CD14-positive monocyte (primary cell): ENCODE results near the gene SCN10A. TPM values are rescaled to one million over a fixed set of nuclear protein-coding genes. Genes with fewer than 3 reads are reported as not detected.

ENCODE experiments used
- DNase-seq, 3 donors: peaks; one replicate each; pipeline ENCODE4 v3.0.0-alpha.2; 2011 to 2022
- H2AFZ ChIP-seq: 2 replicates; pipeline ENCODE4 v1.6.0; 2012; ENCODE audit warnings: mild to moderate bottlenecking, low read depth, low read length, inconsistent platforms; ENCODE audit not compliant: insufficient read depth, poor library complexity, severe bottlenecking
- H3K27ac ChIP-seq, 2 donors: 1 replicate in 1 of 2; 2 replicates in 1 of 2; pipeline ENCODE4 v1.5.1; 2012 to 2013; ENCODE audit warnings: low read length in 2 of 2, control low read depth in 1 of 2, inconsistent platforms in 1 of 2, low read depth in 1 of 2, mild to moderate bottlenecking in 1 of 2
- H3K27me3 ChIP-seq, 2 donors: one replicate each; pipeline versions ENCODE4 v1.6.0 to v1.6.1; 2011 to 2013; ENCODE audit warnings: low read length in 2 of 2; ENCODE audit not compliant: control insufficient read depth in 2 of 2, insufficient read depth in 2 of 2
- H3K36me3 ChIP-seq, 2 donors: replicated peaks in 1 of 2; 1 replicate in 1 of 2; 2 replicates in 1 of 2; pipeline versions ENCODE4 v1.5.1 to v1.6.1; 2012 to 2013; ENCODE audit warnings: low read length in 2 of 2, control low read depth in 1 of 2, inconsistent platforms in 1 of 2, mild to moderate bottlenecking in 1 of 2; ENCODE audit not compliant: insufficient read depth in 2 of 2, control insufficient read depth in 1 of 2
- H3K4me1 ChIP-seq, 2 donors: 1 replicate in 1 of 2; 2 replicates in 1 of 2; pipeline versions ENCODE4 v1.5.1 to v1.6.1; 2012 to 2013; ENCODE audit warnings: low read length in 2 of 2, control low read depth in 1 of 2, inconsistent platforms in 1 of 2, mild to moderate bottlenecking in 1 of 2, moderate library complexity in 1 of 2; ENCODE audit not compliant: insufficient read depth in 2 of 2, control insufficient read depth in 1 of 2
- H3K4me2 ChIP-seq: replicated peaks from 2 replicates; pipeline ENCODE3; 2012; ENCODE audit warnings: low read length, moderate library complexity, mild to moderate bottlenecking; ENCODE audit not compliant: poor library complexity, severe bottlenecking; ENCODE audit errors: extremely low read depth
- H3K4me3 ChIP-seq, 3 experiments: fragments of 200-600 bp in 1 of 3; sonication (generic) in 1 of 3; replicated peaks in 1 of 3; 1 replicate in 2 of 3; 2 replicates in 1 of 3; pipeline ENCODE4 v1.5.1; 2011 to 2013; ENCODE audit warnings: low read length in 3 of 3, mild to moderate bottlenecking in 3 of 3, control low read depth in 2 of 3, low read depth in 2 of 3, inconsistent platforms in 1 of 3, moderate library complexity in 1 of 3
- H3K79me2 ChIP-seq: 2 replicates; pipeline ENCODE4 v1.6.0; 2012; ENCODE audit warnings: mild to moderate bottlenecking, control low read depth, inconsistent platforms, low read length, moderate library complexity; ENCODE audit not compliant: insufficient read depth
- H3K9ac ChIP-seq: 2 replicates; pipeline ENCODE4 v1.6.0; 2017; ENCODE audit warnings: low read length, mild to moderate bottlenecking; ENCODE audit not compliant: insufficient read depth, poor library complexity, severe bottlenecking
- H3K9me3 ChIP-seq, 2 donors: replicated peaks in 1 of 2; 1 replicate in 1 of 2; 2 replicates in 1 of 2; pipeline versions ENCODE4 v1.5.1 to v1.6.1; 2012 to 2013; ENCODE audit warnings: low read length in 2 of 2, control low read depth in 1 of 2; ENCODE audit not compliant: control insufficient read depth in 1 of 2, insufficient read depth in 1 of 2
- H4K20me1 ChIP-seq: 2 replicates; pipeline ENCODE4 v1.6.0; 2012; ENCODE audit warnings: mild to moderate bottlenecking, low read length, control low read depth, moderate library complexity; ENCODE audit not compliant: insufficient read depth
- H3K27ac Mint-ChIP-seq, 7 donors: one replicate each; pipeline ENCODE4 v1.8.0; 2020; ENCODE audit warnings: mild to moderate bottlenecking in 7 of 7, mixed read lengths in 7 of 7, moderate library complexity in 6 of 7, inconsistent platforms in 2 of 7
- H3K27me3 Mint-ChIP-seq, 3 donors: one replicate each; pipeline ENCODE4 v1.8.0; 2021 to 2022; ENCODE audit warnings: low read depth in 3 of 3, mild to moderate bottlenecking in 3 of 3, mixed read lengths in 3 of 3, moderate library complexity in 3 of 3, inconsistent platforms in 1 of 3
- H3K36me3 Mint-ChIP-seq, 2 donors: one replicate each; pipeline ENCODE4 v1.8.0; 2020; ENCODE audit warnings: mixed read lengths in 2 of 2, inconsistent platforms in 1 of 2, mild to moderate bottlenecking in 1 of 2
- H3K4me1 Mint-ChIP-seq: one replicate; pipeline ENCODE4 v1.8.0; 2020; ENCODE audit warnings: mild to moderate bottlenecking, mixed read lengths
- H3K4me3 Mint-ChIP-seq, 2 donors: one replicate each; pipeline ENCODE4 v1.8.0; 2020; ENCODE audit warnings: mild to moderate bottlenecking in 2 of 2, mixed read lengths in 2 of 2, moderate library complexity in 1 of 2
- H3K9me3 Mint-ChIP-seq, 7 donors: one replicate each; pipeline ENCODE4 v1.8.0; 2020 to 2022; ENCODE audit warnings: mixed read lengths in 7 of 7, mild to moderate bottlenecking in 6 of 7, moderate library complexity in 6 of 7, inconsistent platforms in 2 of 7
- CTCF ChIP-seq: fragments of 200-600 bp; IDR thresholded peaks from one replicate; pipeline ENCODE4 v1.8.0; 2022; ENCODE audit warnings: antibody characterized with exemption, mild to moderate bottlenecking
- WGBS: methylation state at CpG from one replicate; pipeline ENCODE4 v1.1.5; 2013; ENCODE audit warnings: missing lambda C conversion rate; ENCODE audit not compliant: insufficient coverage; 5-methylcytosine and 5-hydroxymethylcytosine counted together
- intact Hi-C, 2 donors: fragments of 100-400 bp; cut with micrococcal nuclease; formaldehyde crosslinking; loops; one replicate each; pipeline versions ENCODE4 v1.15.0 to v1.15.1; 2023
- polyA plus RNA-seq, 3 donors: library from polyadenylated mRNA; depleted of rRNA in 1 of 3; unstranded in 2 of 3; stranded (reverse) in 1 of 3; fragments of 300-500 nt in 2 of 3; fragments of >200 nt in 1 of 3; fragmentation: Illumina TruSeq in 2 of 3; gene quantifications; 1 replicate in 2 of 3; 2 replicates in 1 of 3; pipeline ENCODE4 v1.2.3, GENCODE V29; 2012 to 2021

Gene SCN10A
- polyA plus RNA-seq, 3 donors = not detected

- Histone ChIP-seq H3K27me3 (no peaks in the 10 kb centered on the region), H3K9ac (no peak overlapping the region), H3K4me3 (no peak overlapping the region), H3K79me2 (no peaks in the 10 kb centered on the region), H2AFZ (no peak overlapping the region), H3K27ac (no peak overlapping the region), H3K4me2 (no peak overlapping the region), H3K36me3 (no peaks in the 10 kb centered on the region), H3K4me1 (no peaks in the 10 kb centered on the region), H4K20me1 (no peaks in the 10 kb centered on the region), H3K9me3 (no peaks in the 10 kb centered on the region)
- Mint-ChIP-seq H3K4me3 (no peak overlapping the region), H3K4me1 (no peaks in the 10 kb centered on the region), H3K27me3 (peaks cover 0 to 5% (median 2%) of the 10 kb centered on the region in 3 donors), H3K36me3 (no peaks in the 10 kb centered on the region), H3K27ac (no peak overlapping the region), H3K9me3 (peaks cover 0 to 1% (median 0%) of the 10 kb centered on the region in 7 donors)
- 0% methylated on average over 6 of the region's 9 CpGs for WGBS
- peak in 2 of 3 donors; percentile 1 to 2 for DNase-seq
- intact Hi-C loops = no loop called here
- TF ChIP-seq CTCF = no peak
These were observed 10.1 kb downstream of the SCN10A start for GRCh38 chr3:38805765-38806386.

- Histone ChIP-seq H2AFZ (no peak overlapping the region), H3K4me3 (no peak overlapping the region), H3K9ac (no peak overlapping the region), H3K4me1 (no peaks in the 10 kb centered on the region), H4K20me1 (no peaks in the 10 kb centered on the region), H3K36me3 (no peaks in the 10 kb centered on the region), H3K4me2 (no peak overlapping the region), H3K27ac (no peak overlapping the region), H3K27me3 (no peaks in the 10 kb centered on the region), H3K79me2 (no peaks in the 10 kb centered on the region), H3K9me3 (no peaks in the 10 kb centered on the region)
- TF ChIP-seq CTCF = no peak
- Mint-ChIP-seq H3K27me3 (peaks cover 0 to 5% (median 2%) of the 10 kb centered on the region in 3 donors), H3K4me1 (no peaks in the 10 kb centered on the region), H3K9me3 (peaks cover 0 to 1% (median 0%) of the 10 kb centered on the region in 7 donors), H3K4me3 (no peak overlapping the region), H3K27ac (no peak overlapping the region), H3K36me3 (no peaks in the 10 kb centered on the region)
- 78% methylated on average over 1 of the region's 1 CpG for WGBS
- intact Hi-C loops = no loop called here
- no peak for DNase-seq
These were observed 11.0 kb downstream of the SCN10A start for GRCh38 chr3:38805004-38805403.
